GM19452 (cell line): ENCODE results near the gene ZBTB25.
"Not testable (repeated sequence)": the region's sequence is repeated elsewhere in the genome, so short reads cannot be mapped to it uniquely, and the experiment has no call there.

Source experiments
- ATAC-seq: cut with Tn5 transposase; IDR thresholded peaks from one replicate; pipeline ENCODE4 v1.9.1; 2021; ENCODE audit not compliant: unreplicated experiment

ZBTB25 gene

DNA sequence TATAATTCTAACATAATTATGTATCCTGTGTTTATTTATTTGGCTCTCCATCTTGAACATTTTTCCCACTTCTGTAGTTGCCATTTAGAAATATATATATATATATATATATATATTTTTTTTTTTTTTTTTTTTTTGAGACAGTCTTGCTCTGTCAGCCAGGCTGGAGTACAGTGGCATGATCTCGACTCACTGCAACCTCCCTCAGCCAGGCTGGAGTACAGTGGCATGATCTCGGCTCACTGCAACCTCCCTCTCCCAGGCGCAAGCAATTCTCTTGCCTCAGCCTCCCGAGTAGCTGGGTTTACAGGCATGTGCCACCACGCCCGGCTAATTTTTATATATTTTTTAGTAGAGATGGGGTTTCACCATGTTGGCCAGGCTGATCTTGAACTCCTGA, 14.0 kb upstream of the ZBTB25 start:
- not testable (repeated sequence) for ATAC-seq

DNA sequence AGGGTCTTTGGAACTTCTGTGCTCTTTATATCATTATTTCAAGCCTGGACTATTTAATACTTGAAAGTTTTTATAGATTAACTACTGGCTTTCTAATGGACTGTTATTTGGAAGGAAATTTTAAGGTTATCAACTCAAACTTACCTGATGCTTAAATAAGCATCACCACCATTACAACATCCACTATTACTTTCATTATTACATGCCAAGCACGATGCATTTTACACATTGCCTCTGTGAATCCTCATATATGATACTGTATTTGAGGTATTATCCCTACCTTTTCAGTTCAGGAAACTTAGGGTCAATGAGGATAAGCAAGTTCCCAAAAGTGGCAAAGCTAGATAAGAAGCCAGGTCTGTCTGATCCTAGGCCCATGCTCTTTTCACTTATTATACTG, 13.3 kb upstream of the ZBTB25 start:
- no peak for ATAC-seq

DNA sequence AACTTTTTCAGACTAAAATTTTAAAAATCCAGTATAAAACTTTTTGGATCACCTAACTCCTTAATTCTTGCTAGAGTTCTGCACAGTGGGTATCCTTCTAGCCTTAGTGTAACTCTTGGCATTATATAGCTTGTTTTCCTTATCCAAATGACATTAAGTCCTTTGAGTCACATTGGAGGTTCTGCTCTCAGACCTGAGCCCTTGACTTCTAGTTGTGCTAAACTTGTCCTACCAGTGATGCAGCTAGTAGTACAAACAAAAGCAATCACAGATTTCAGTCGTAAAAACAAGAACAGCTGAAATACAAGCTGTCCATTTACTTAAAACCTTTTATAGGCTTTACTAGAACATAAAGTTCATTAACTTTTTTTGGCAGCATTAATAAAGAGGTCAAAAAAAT, 11.4 kb upstream of the ZBTB25 start:
- ATAC-seq = no peak

DNA sequence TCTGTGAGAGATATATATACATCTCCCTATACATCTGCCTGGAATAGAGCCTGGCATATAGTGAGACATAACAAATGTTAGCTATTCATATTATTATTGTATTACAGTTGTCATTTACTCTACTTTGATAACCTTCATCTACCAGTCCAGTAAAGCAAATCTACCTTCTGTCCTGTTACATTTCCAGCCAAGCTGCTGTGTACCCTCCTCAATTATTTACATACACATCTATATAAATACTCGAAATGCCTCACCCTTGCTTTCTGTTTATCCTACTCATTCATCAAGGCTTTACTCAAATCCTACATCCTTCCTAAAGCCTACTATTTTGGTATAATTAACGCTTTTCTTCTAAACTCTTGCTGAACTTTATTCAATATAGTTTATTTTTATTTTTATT, 9.6 kb upstream of the ZBTB25 start:
- no peak for ATAC-seq

DNA sequence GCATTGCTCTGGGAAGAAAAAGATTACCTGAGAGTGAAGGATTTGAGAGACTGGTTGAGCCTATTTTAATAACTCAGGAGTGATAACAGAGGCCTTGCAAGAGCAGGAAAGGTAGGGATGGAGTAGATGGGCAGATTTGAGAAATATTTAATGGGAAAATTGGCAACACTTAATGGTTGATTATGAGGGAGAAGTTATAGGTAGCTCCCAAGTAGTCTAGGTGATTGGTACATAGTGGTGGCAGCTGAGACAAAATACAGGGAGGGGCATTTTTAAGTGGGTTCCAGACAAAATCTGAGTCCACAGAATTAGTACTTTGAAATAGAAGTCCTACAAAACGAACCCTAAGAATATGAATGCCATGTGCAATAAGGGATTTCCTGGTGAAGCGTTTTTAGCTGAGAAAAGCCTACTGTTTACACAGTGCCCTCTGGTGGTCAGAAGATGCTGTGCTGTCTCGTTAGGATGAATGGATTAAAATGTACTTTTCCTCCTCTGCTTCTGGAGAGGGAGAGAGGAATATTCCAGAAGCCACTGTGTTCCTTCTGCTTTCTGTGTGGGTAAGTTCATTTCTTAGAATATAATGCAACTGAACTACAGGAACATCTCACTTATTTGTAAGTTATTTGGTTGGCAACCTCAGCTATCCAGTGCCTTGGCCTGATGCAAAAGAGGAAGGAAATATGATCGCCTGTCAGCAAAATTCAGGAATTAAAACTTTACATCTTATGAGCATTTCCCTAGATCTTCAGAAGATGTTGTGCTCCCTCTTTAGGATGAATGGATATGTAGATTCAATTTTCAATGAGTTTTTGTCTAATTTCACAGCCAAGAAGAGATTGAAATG, 7.4 kb upstream of the ZBTB25 start:
- peak; percentile 36 for ATAC-seq

DNA sequence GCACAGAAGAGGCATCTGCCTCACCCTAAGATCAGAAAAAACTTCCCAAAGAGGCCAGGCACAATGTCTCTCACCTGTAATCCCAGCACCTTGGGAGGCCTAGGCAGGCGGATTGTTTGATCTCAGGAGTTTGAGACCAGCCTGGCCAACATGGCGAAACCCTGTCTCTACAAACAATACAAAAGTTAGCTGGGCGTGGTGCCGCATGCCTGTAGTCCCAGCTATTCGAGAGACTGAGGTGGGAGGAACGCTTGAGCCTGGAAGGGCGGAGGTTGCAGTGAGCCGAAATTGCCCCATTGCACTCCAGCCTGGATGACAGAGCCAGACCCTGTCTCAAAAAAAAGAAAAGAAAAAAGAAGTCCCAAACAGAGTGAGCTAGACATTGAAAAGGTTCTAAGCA, 5.4 kb upstream of the ZBTB25 start:
- no peak for ATAC-seq

DNA sequence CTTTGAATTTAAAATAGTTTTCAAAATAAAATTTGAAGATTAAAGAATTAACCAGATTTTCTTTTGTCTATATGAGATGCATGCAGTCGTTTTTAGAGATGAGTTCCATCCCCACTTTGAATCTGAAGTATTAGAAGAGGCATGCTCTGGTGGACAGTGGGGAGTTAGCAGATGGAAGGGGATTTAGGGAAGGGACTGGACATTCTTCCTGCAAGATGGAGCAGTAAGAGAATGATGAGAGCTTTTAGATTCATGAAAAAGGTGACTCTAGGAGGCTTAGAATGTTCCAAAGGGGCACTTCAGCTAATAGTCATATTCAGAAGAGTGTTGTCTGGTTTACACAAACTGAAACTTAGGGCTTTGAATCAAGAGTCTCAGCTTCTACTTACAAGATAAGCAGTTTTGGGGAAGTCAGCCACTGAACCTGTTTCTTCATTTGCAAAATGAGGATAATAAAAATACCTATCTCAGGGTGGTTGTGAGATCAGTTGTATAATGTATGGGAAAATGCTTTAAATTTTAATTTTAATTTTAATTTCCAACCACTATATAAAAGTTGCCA, 4.7 kb upstream of the ZBTB25 start:
- ATAC-seq = no peak

DNA sequence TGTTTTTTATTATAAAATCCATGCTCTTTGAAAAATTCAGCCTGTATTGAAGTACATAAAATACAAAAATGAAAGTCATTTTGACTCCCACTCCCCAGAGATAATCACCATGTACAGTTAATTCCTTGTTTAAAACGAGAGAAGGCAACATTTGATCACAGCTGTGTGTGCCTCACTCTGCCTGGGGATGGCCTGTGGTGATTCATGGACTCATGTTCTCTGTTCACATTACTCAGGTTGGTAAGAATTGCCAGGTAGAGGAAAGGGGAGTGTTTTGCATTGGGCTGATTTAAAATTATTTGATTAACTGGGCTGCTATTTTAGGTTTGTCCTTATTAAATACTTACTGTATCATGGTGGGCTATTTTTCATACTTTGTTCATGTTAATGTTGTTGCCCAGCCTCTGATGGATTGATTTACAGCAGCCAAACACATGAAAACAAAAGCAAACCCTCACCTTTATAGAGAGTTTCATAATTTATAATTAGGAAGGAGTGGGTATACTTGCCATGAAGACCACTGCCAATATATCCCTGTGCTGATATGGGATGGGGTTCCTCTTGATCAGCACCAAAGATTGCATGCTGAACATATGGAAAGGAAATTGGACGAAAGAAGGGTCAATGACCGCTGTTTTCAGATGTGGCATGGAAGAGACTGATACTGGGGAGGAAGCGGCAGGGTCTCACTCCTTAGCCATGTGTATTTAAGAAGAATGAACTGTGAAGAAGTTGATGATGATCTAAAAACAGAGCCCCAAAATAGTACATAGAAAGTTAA, 3.9 kb upstream of the ZBTB25 start:
- no peak for ATAC-seq

DNA sequence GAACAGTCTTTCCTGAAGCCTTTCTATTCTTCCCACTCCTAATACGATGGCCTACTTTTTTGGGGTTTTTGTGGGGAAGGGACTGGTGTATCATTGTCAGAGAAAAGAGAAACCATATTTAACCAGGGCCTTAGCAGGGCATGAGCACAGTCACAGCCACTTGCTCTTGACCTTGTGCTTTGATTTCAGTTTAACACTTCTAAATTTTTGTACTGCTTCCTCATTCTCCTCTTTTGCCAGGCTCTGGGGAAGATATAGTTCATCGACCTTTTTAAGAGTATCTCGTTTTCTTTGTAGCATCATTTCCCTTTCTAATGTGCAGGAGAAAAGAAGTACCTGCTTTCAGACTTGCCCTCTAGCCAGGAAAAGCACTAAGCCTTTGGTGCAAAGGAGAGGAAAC, 3.1 kb upstream of the ZBTB25 start:
- no peak for ATAC-seq

DNA sequence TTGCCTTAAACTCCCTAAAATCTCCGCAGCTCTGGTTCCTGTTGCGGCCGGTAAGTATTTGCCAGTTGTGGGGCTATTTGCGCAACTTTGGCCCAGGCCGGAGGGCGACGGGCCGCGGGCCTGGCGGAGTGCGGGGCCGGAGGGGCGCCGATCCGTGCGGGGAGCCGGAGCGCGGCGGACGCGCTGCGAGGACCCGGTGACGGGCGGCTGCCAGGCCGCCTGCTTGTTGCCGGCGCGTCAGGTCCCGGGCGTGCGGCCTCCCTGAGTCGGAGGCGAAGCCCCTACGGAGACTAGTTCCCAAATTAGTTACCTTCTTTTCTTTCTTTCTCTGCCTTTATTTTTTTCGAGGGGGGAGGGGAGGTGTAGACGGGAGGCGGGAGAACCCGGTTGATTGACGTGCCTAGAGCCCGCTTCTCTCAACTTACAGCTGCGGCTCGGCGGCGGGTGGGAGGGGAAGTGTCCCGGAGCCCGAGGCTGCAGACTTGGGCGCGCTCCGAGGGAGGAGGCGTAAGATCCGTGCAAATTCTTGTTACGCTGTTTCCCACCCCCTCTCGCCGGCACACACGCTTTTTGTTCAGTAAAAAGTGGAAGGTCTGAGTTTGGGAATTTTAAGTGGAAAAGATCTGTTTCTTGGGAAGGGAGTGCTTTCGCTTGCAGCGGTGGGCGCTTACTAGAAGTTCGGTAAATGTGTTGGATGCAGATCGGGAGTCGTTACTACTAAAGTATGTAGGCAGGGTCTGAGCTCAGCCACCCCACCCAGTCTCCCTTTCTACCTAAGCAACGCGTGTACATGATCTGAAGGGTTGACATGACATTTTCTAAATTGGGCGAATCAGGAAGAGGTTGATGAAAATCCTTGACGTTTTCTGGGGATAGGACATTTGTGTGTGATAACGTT, 1.5 kb upstream of the ZBTB25 start:
- peak; percentile 23 for ATAC-seq

DNA sequence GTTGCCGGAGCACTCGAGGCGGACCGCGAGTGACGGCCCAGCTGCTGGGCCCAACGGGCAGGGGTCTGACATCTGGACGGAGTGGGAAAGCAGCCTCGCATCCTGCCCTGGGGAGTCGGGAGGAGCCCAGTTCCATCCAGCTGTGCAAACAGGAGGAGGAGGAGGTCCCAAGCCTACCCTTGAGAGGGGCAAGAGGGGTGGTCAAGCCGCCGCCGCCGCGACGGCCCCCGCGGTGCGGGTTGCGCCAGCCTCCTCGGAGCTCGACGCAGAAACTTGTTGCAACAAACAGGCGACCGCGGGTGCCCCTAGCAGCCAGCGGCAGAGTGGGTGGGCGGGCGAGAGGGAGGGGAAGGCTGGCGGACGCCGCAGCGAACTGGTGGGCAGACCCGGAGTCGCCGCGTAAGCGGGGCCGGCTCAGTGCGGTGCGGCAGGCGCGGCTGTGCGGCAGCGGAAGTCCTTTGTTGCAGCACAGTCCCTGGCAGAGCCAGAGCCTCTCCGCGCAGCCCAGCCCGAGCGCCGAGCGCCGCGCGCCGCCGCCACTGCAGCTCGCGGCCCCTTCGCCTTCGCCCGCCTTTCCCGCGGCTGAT, 765 bp upstream of the ZBTB25 start, which contains the start of gene ZBTB1:
TSS of gene ZBTB1 (plus strand) at position 461 of the 587 bp plus-strand sequence. CDS start 16,735 bp downstream, outside the sequence.
- ATAC-seq = peak; percentile 23

DNA sequence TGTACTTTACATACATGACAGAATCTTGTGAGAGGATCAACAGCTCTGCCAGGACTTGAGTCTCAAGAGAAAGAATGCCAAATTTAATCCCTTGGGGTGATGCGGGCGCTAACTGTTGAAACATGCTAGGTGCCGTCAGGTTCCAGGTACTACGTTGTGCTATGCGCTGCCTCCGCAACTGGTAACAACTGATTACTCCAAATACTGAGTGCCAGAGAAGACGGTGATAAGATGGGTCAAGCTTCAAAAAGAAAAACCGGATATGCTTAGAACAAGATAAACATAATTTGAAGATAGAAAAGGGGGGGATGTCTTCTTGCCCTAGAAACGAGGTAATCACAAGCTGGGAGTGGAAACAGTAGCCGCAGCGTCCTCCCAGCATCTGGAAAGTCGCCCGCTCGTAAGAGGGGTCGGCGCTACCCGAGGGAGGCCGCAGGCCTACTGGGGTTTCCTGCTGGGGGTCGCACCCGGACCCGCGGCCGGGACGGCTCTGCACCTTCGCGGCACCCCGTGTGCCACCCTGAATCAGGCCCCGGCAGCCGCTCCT, 678 bp downstream of the ZBTB25 start:
- ATAC-seq = no peak

DNA sequence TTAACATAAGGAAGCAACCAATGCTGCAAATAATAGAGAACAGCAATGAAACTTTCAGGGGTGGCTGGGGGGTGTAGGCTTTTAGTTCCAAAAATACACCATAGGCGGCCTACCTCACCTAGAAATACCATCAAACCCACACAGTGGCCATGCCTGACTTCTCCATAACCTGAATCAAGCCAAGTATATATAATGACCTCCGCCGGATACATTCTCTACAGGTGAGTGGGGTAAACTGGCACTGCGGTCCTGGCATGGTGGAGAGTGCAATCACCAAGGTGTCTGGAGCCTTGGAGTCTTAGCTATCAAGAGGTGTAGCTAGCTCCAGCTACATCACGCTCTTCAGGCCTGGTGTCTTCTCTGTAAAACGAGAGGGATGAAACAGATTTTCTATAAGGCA, 1.2 kb downstream of the ZBTB25 start:
- no peak for ATAC-seq

DNA sequence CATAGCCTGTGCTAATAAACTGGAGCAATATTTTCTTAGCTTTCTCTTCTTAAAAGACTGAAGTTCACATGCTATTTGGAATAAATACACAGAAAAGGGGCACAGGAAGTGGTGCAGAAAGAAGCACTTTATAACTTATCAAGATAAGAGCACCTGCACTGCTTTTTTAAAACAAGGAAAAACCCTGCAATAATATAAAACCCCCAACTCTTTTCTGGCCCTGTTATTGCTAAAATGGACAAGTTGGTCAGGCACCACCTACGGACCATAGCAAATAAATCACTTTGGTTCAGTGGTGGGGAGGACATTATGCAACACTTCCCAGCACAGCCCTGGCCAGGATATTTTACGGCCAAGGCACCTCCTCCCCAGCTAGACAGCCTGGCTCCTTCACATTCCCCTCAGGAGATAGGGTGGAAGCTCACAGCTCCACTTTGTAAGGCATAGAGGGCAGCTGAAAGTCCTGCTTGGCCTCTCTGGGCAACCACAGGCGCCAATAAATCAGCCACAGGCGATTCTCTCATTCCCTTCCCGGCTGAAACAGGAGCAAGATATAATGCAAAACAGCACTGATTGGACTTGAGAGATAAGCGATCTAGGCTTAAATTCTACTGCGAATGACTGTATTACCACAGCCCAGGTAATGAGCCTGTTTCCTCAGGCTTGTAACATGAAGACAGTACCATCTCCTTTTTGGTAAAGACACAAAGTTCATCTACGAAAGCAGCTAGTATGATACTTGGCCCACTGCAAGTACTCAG, 2.0 kb downstream of the ZBTB25 start:
- ATAC-seq = no peak

DNA sequence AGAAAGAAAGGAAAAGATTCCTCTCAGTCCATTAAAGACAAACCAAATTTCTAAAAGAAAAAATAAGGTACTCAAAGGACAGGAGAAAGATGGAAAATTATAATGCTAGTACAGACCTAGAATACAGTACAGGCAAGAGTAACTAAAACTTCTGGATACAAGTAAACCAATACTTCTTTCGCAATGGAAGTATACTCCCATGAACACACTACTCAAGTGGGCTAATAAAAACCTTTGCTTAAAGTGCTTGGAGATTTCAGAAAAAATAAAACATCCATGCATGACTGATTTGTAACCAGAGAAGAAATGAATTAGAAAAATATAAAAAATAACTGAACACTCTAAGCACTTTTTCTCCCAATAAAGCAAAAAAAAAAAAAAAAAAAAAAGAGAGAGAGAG, 3.5 kb downstream of the ZBTB25 start:
- ATAC-seq = no peak

DNA sequence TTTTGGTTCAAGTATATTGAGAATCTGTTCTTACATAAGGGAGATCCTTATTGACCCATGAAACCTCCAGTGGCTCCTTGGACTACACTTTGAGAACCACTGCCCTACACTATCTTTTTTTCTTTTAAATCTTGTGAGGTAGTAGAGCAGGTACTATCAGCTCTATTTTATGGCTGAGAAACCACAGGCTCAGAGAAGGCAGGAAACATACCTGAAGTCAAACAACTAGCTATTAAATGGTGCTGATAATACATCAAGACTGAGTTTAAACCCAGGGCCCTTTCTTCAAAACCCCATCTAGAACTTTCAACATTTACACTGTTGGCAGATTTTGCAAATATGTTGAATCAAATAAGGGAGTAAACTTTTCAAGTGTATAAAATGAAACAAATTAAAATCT, 6.9 kb downstream of the ZBTB25 start:
- ATAC-seq = no peak

DNA sequence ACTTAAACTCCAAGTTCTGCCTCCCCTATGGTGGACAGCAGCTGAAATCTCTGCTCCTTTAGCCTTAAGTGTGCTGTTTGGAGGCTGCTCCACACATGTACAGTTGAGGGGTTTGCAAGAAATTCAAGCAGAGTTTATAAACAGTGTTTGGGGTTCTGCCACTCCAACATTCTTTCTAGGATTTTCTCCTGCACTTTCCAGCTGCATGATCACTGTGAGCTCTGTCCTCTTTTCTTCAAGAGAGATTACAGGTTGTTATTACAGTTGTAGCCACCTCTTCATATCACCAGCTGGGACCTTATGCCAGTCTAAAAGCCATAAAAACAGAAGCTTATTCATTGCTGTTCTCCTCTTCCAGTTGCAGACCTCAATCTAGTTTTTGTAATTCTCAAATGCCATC, 8.4 kb downstream of the ZBTB25 start:
- no peak for ATAC-seq

DNA sequence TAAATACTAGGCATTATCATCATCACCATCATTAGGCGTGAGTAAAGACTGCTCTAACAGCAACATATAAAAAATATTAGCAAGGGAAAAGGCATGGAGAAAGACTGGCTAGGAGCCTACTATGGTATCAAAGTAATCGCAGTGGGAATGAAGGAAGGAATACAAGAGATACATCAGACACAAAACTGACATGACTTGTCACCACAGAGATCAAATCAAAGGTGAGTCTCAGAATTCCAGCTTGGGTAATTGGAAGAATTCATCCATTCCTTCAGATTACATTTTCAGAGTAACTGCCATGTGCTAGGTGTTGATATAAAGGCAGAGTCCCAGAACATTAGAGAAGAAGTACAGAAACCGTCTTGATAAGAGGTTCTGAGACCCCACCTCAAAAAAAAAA, 10.2 kb downstream of the ZBTB25 start:
- no peak for ATAC-seq

DNA sequence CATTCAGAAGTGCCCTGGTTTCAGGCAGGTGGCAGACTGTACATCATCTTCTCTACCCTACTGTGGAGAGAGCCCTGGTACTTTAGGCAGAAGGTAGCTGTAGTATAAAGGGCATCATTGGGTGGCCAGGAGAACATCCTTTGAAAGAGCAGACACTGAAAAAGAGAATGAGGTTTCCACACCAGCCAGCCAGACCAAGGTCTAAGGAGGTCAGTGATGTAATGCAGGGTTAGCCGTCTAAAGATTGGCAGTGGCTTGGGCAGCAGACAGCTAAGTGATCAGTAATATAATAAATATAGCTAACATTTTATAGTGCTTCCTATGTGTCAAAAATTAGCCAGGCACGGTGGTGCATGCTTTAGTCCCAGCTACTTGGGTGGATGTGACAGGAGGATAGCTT, 12.0 kb downstream of the ZBTB25 start:
- no peak for ATAC-seq
